SK-N-SH (cell line): Measurements from ENCODE around the gene HERC3. TPM values are rescaled to one million over a fixed set of nuclear protein-coding genes. Genes with fewer than 3 reads are reported as not detected.

Experiments used
- CTCF ChIA-PET: fragments of 300-600, 350-600 bp; formaldehyde crosslinking; extraction: SDS; loops from one replicate; lab custom pipeline; 2021; lab: Yijun Ruan, JAX
- POLR2A ChIA-PET: fragments of 350-600 bp; sonication (Branson Sonifier 250); formaldehyde crosslinking; extraction: SDS; loops from one replicate; lab custom pipeline; 2020; ENCODE audit warnings: antibody characterized with exemption, inconsistent platforms; lab: Yijun Ruan, JAX
- DNase-seq: peaks from one replicate; pipeline ENCODE4 v3.0.0; 2012
- H2AFZ ChIP-seq: fragments of 200-600 bp; sonication (generic); 2 replicates; pipeline ENCODE4 v1.8.1; 2016; ENCODE audit warnings: antibody characterized with exemption, mild to moderate bottlenecking, low read depth
- H3F3A ChIP-seq: fragments of 200-600 bp; sonication (generic); replicated peaks from 2 replicates; pipeline ENCODE3; 2016; ENCODE audit warnings: antibody characterized with exemption, mild to moderate bottlenecking; ENCODE audit not compliant: insufficient read depth
- H3K27ac ChIP-seq, 2 experiments: fragments of 200-500 bp in 1 of 2; fragments of 200-600 bp in 1 of 2; sonication (Bioruptor generic) in 1 of 2; sonication (generic), shearing (Covaris generic) in 1 of 2; 2 replicates each; pipeline versions ENCODE4 v1.5.1 to v1.6.1; 2014 to 2016; ENCODE audit warnings: low read depth in 2 of 2, inconsistent platforms in 1 of 2, low read length in 1 of 2, mild to moderate bottlenecking in 1 of 2, mixed read lengths in 1 of 2
- H3K27me3 ChIP-seq: fragments of 200-600 bp; sonication (generic), shearing (Covaris generic); 2 replicates; pipeline ENCODE4 v1.6.1; 2016; ENCODE audit warnings: mixed run types; ENCODE audit not compliant: insufficient read depth
- H3K36me3 ChIP-seq, 2 experiments: fragments of 200-500 bp in 1 of 2; fragments of 200-600 bp in 1 of 2; sonication (Bioruptor generic) in 1 of 2; sonication (generic) in 1 of 2; replicated peaks in 1 of 2; 2 replicates each; pipeline versions ENCODE3 to v1.5.1; 2014 to 2016; ENCODE audit warnings: low read length in 1 of 2, mild to moderate bottlenecking in 1 of 2; ENCODE audit not compliant: insufficient read depth in 2 of 2, control insufficient read depth in 1 of 2
- H3K4me1 ChIP-seq, 2 experiments: fragments of 200-500 bp in 1 of 2; fragments of 200-600 bp in 1 of 2; sonication (Bioruptor generic) in 1 of 2; sonication (generic), shearing (Covaris generic) in 1 of 2; 2 replicates each; pipeline versions ENCODE4 v1.5.1 to v1.6.1; 2014 to 2016; ENCODE audit warnings: low read depth in 1 of 2, low read length in 1 of 2, mixed run types in 1 of 2; ENCODE audit not compliant: insufficient read depth in 2 of 2, control insufficient read depth in 1 of 2
- H3K4me2 ChIP-seq: fragments of 200-600 bp; sonication (generic), shearing (Covaris generic); 2 replicates; pipeline ENCODE4 v1.6.1; 2017; ENCODE audit warnings: mixed run types
- H3K4me3 ChIP-seq, 2 experiments: fragments of 200-500 bp in 1 of 2; fragments of 200-600 bp in 1 of 2; sonication (Bioruptor generic) in 1 of 2; sonication (generic), shearing (Covaris generic) in 1 of 2; 2 replicates each; pipeline versions ENCODE4 v1.5.1 to v1.8.1; 2014 to 2016; ENCODE audit warnings: low read depth in 2 of 2, inconsistent platforms in 1 of 2, low read length in 1 of 2, mild to moderate bottlenecking in 1 of 2, mixed read lengths in 1 of 2, moderate library complexity in 1 of 2
- H3K79me2 ChIP-seq: fragments of 200-600 bp; sonication (generic); 2 replicates; pipeline ENCODE4 v1.8.1; 2017; ENCODE audit warnings: mild to moderate bottlenecking; ENCODE audit not compliant: insufficient read depth
- H3K9ac ChIP-seq: fragments of 200-600 bp; sonication (generic); 2 replicates; pipeline ENCODE4 v1.6.1; 2017; ENCODE audit warnings: mixed run types
- H3K9me2 ChIP-seq: fragments of 200-600 bp; sonication (generic); 2 replicates; pipeline ENCODE4 v1.6.1; 2017; ENCODE audit warnings: mixed run types
- H3K9me3 ChIP-seq: fragments of 200-600 bp; sonication (generic); 2 replicates; pipeline ENCODE4 v1.6.1; 2017; ENCODE audit warnings: mixed run types, mild to moderate bottlenecking, moderate library complexity
- H4K20me1 ChIP-seq: fragments of 200-600 bp; sonication (generic); 2 replicates; pipeline ENCODE4 v1.6.1; 2017; ENCODE audit warnings: mild to moderate bottlenecking, mixed run types; ENCODE audit not compliant: insufficient read depth
- CHD2 ChIP-seq: fragments of 150-350 bp; IDR thresholded peaks from 2 replicates; pipeline ENCODE4 v1.6.1; 2018; ENCODE audit warnings: low read length; ENCODE audit not compliant: partially characterized antibody
- EP300 ChIP-seq, 2 experiments: IDR thresholded peaks; 2 replicates each; pipeline versions ENCODE4 v1.4.0 to v1.6.1; 2012; ENCODE audit warnings: borderline replicate concordance in 1 of 2, low read depth in 1 of 2, low read length in 1 of 2
- EZH2phosphoT487 ChIP-seq: fragments of 200-600 bp; sonication (generic); IDR thresholded peaks from 2 replicates; pipeline ENCODE4 v1.6.1; 2017; ENCODE audit warnings: low read depth, mixed run types, mild to moderate bottlenecking, antibody characterized with exemption, moderate library complexity, borderline replicate concordance
- FOSL2 ChIP-seq: IDR thresholded peaks from 2 replicates; pipeline ENCODE4 v1.4.0; 2012; ENCODE audit warnings: low read depth, mild to moderate bottlenecking, moderate library complexity, borderline replicate concordance
- FOXJ3 ChIP-seq: sonication (generic); formaldehyde crosslinking; IDR thresholded peaks from 2 replicates; pipeline ENCODE4 v1.5.1; 2020; ENCODE audit warnings: mild to moderate bottlenecking, missing genetic modification reagents
- MEF2A ChIP-seq: IDR thresholded peaks from 2 replicates; pipeline ENCODE4 v1.4.0; 2012; ENCODE audit warnings: low read depth, borderline replicate concordance
- MXI1 ChIP-seq: IDR thresholded peaks from 2 replicates; pipeline ENCODE4 v1.6.1; 2012; ENCODE audit warnings: mild to moderate bottlenecking, low read depth, low read length, improper control_type of control experiment
- POLR2AphosphoS5 ChIP-seq: IDR thresholded peaks from 2 replicates; pipeline ENCODE4 v1.6.1; 2012; ENCODE audit warnings: low read depth, low read length
- RAD21 ChIP-seq: IDR thresholded peaks from 2 replicates; pipeline ENCODE4 v1.6.1; 2012; ENCODE audit warnings: mild to moderate bottlenecking, low read length
- RCOR1 ChIP-seq: fragments of 150-350 bp; IDR thresholded peaks from 2 replicates; pipeline ENCODE4 v1.6.1; 2017; ENCODE audit warnings: antibody characterized with exemption, low read length
- RXRA ChIP-seq: IDR thresholded peaks from 2 replicates; pipeline ENCODE4 v1.4.0; 2012; ENCODE audit warnings: low read depth, mild to moderate bottlenecking, borderline replicate concordance
- SIN3A ChIP-seq: IDR thresholded peaks from 2 replicates; pipeline ENCODE4 v1.6.1; 2012; ENCODE audit warnings: low read depth, mild to moderate bottlenecking, low read length, moderate library complexity, borderline replicate concordance
- SMC3 ChIP-seq: IDR thresholded peaks from 2 replicates; pipeline ENCODE4 v1.6.1; 2012; ENCODE audit warnings: low read depth, low read length, improper control_type of control experiment
- TAF1 ChIP-seq: IDR thresholded peaks from 2 replicates; pipeline ENCODE4 v1.6.1; 2012; ENCODE audit warnings: low read depth, mild to moderate bottlenecking, low read length, moderate library complexity, borderline replicate concordance
- TCF12 ChIP-seq: IDR thresholded peaks from 2 replicates; pipeline ENCODE4 v1.4.0; 2012
- TEAD4 ChIP-seq: IDR thresholded peaks from 2 replicates; pipeline ENCODE4 v1.4.0; 2012; ENCODE audit warnings: mild to moderate bottlenecking, borderline replicate concordance; ENCODE audit not compliant: insufficient read depth
- WGBS: methylation state at CpG from one replicate; pipeline ENCODE4 v1.1.6; 2017; ENCODE audit warnings: low lambda C conversion rate; 5-methylcytosine and 5-hydroxymethylcytosine counted together
- polyA plus RNA-seq, 3 experiments: library from polyadenylated mRNA; depleted of rRNA; stranded (reverse); fragments of >200 nt; gene quantifications; 2 replicates each; pipeline ENCODE4 v1.2.3, GENCODE V29; 2012
- TF ChIP-seq, protein P1 (sequence below): IDR thresholded peaks from 2 replicates; pipeline ENCODE4; 2012
- TF ChIP-seq, protein P2 (sequence below): IDR thresholded peaks from 2 replicates; pipeline ENCODE4 v1.4.0; 2012; ENCODE audit warnings: low read depth, borderline replicate concordance
- TF ChIP-seq, protein P3 (sequence below): IDR thresholded peaks from 2 replicates; pipeline ENCODE4 v1.6.1; 2012; ENCODE audit warnings: mild to moderate bottlenecking, low read depth, low read length, moderate library complexity

Gene HERC3
- polyA plus RNA-seq, 1 of the 3 experiments (the other 2 are of a cell fraction), result 4.6 TPM

DNA sequence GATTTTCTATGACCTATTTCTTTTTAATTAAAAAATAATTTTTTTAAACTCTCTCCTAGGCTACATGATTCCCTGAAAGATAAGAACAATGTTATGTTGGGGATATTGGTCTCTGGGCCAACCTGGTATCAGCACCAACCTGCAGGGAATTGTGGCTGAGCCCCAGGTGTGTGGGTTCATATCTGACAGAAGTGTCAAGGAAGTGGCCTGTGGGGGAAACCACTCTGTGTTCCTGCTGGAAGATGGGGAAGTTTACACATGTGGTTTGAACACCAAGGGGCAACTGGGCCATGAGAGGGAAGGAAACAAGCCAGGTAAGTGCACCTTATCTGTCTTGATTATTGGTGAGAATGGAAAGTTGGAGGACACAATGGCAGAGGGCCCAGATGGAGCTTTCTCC is 13.5 kb downstream of the HERC3 start:
- Histone ChIP-seq H3K4me3 (no peak overlapping the region), H3K27ac (no peak overlapping the region), H3K4me2 (no peak overlapping the region), H3K27me3 (no peaks in the 10 kb centered on the region), H3K9me3 (no peaks in the 10 kb centered on the region), H3K4me1 (peaks cover 0 to 5% of the 10 kb centered on the region in 2 experiments; a peak in 2 of 4 replicates), H3F3A (peaks cover 6% of the 10 kb centered on the region), H3K9me2 (no peaks in the 10 kb centered on the region), H4K20me1 (no peaks in the 10 kb centered on the region), H3K36me3 (peaks cover 0 to 32% of the 10 kb centered on the region in 2 experiments), H3K9ac (no peak overlapping the region), H2AFZ (no peak overlapping the region), H3K79me2 (peaks cover 25% of the 10 kb centered on the region)
- ChIA-PET CTCF (no interaction called here), POLR2A (no interaction called here)
- TF ChIP-seq SIN3A (no peak), MEF2A (no peak), CHD2 (no peak), POLR2AphosphoS5 (no peak), FOXJ3 (CRISPR knock-in tag) (no peak), RCOR1 (no peak), RXRA (no peak), FOSL2 (no peak), MXI1 (no peak), TCF12 (no peak)
- TF ChIP-seq, protein P1, sequence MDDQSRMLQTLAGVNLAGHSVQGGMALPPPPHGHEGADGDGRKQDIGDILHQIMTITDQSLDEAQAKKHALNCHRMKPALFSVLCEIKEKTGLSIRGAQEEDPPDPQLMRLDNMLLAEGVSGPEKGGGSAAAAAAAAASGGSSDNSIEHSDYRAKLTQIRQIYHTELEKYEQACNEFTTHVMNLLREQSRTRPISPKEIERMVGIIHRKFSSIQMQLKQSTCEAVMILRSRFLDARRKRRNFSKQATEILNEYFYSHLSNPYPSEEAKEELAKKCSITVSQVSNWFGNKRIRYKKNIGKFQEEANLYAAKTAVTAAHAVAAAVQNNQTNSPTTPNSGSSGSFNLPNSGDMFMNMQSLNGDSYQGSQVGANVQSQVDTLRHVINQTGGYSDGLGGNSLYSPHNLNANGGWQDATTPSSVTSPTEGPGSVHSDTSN, result no peak
- TF ChIP-seq, protein P2, sequence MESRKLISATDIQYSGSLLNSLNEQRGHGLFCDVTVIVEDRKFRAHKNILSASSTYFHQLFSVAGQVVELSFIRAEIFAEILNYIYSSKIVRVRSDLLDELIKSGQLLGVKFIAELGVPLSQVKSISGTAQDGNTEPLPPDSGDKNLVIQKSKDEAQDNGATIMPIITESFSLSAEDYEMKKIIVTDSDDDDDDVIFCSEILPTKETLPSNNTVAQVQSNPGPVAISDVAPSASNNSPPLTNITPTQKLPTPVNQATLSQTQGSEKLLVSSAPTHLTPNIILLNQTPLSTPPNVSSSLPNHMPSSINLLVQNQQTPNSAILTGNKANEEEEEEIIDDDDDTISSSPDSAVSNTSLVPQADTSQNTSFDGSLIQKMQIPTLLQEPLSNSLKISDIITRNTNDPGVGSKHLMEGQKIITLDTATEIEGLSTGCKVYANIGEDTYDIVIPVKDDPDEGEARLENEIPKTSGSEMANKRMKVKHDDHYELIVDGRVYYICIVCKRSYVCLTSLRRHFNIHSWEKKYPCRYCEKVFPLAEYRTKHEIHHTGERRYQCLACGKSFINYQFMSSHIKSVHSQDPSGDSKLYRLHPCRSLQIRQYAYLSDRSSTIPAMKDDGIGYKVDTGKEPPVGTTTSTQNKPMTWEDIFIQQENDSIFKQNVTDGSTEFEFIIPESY, result no peak
- DNase-seq, result no peak

DNA sequence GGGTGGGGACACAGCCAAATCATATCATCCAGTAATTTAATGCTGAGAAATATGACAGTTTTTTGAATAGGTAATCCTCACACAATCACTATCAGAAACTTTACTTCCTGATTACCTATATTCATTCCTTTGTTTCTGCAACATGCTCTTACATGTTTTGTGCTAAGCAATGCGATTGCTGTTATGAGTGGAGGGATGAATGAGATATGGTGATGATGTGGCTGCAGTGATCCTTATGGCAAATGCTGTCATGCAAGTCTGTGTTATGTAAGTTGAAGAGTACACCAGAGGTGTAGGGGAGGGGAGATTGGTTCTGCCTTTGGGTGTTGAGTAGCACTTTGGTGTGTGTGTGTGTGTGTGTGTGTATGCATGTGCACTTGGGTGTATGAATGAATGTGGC is 14.6 kb downstream of the HERC3 start:
- ChIA-PET POLR2A (no interaction called here), CTCF (no interaction called here)
- Histone ChIP-seq H3K4me1 (peaks cover 0 to 7% of the 10 kb centered on the region in 2 experiments; a peak in 2 of 4 replicates), H3K27ac (no peak overlapping the region), H3K36me3 (peaks cover 0 to 32% of the 10 kb centered on the region in 2 experiments), H3K4me3 (no peak overlapping the region), H3K9me3 (no peaks in the 10 kb centered on the region), H4K20me1 (no peaks in the 10 kb centered on the region), H3K9ac (no peak overlapping the region), H3K27me3 (no peaks in the 10 kb centered on the region), H3K4me2 (no peak overlapping the region), H3K79me2 (peaks cover 25% of the 10 kb centered on the region), H3F3A (peaks cover 10% of the 10 kb centered on the region), H2AFZ (no peak overlapping the region), H3K9me2 (no peaks in the 10 kb centered on the region)
- no peak for TF ChIP-seq EZH2phosphoT487
- TF ChIP-seq SIN3A, result no peak
- TF ChIP-seq, protein P3, sequence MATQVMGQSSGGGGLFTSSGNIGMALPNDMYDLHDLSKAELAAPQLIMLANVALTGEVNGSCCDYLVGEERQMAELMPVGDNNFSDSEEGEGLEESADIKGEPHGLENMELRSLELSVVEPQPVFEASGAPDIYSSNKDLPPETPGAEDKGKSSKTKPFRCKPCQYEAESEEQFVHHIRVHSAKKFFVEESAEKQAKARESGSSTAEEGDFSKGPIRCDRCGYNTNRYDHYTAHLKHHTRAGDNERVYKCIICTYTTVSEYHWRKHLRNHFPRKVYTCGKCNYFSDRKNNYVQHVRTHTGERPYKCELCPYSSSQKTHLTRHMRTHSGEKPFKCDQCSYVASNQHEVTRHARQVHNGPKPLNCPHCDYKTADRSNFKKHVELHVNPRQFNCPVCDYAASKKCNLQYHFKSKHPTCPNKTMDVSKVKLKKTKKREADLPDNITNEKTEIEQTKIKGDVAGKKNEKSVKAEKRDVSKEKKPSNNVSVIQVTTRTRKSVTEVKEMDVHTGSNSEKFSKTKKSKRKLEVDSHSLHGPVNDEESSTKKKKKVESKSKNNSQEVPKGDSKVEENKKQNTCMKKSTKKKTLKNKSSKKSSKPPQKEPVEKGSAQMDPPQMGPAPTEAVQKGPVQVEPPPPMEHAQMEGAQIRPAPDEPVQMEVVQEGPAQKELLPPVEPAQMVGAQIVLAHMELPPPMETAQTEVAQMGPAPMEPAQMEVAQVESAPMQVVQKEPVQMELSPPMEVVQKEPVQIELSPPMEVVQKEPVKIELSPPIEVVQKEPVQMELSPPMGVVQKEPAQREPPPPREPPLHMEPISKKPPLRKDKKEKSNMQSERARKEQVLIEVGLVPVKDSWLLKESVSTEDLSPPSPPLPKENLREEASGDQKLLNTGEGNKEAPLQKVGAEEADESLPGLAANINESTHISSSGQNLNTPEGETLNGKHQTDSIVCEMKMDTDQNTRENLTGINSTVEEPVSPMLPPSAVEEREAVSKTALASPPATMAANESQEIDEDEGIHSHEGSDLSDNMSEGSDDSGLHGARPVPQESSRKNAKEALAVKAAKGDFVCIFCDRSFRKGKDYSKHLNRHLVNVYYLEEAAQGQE, result no peak
- TF ChIP-seq RXRA, result no peak
- TF ChIP-seq FOSL2, result no peak
- TF ChIP-seq RAD21, result no peak
- no peak for TF ChIP-seq TAF1
- TF ChIP-seq MXI1, result no peak
- TF ChIP-seq EP300 (IDR thresholded peaks at IDR 0.05; ENCODE audit: borderline replicate concordance in 1 of 2, low read depth in 1 of 2, low read length in 1 of 2), result no peak
- no peak for TF ChIP-seq TEAD4
- no peak for TF ChIP-seq SMC3
- WGBS, result 100% methylated on average over 1 of the region's 1 CpG
- DNase-seq, result no peak
